GM04503 (cell line): ENCODE results near the gene SPINK9.

Experiments used
- DNase-seq: peaks from one replicate; pipeline ENCODE4 v3.0.0-alpha.2; 2012; ENCODE audit warnings: low read depth

Gene SPINK9

DNA sequence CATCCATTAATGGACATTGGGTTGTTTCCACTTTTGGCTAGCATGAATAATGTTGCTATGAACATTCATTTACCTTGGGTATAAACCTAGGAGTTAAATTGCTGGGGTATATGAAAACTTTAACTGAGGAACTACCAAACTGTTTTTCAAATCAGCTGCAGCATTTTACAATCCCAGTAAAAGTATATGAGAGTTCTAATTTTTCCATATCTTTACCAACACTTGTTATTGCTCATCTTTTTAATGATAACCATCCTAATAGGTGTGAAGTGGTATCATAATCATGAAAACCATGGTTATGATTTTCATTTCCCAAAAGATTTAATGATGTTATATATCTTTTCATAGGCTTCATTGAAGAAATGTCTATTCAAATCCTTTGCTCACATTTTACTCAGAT is 32.9 kb downstream of the SPINK9 start:
- no peak for DNase-seq

DNA sequence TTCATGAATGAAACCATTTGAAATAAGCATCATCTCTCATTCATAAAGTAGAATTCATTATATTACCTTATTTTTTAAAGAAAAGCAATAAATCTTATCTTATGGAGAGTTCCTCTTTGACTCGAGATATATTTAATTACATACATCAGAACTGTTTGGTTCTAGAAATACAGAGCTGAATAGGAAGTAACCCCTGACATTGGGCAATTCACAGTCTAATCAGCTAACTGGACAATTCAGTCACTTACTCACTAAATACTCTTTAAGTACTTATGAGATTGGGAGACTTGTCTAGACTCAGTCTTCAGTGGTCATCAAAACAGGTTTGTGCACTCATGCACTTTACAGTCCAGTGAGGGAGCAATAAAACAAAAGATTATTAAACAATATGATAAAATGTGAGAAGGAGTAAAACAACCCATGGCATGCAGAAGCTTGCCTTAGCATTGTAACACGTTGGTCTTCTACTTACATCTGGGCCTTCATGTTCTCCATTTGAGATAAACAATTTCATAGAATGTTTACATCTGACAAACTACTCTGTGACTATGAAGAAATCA is 36.9 kb downstream of the SPINK9 start:
- DNase-seq = no peak

DNA sequence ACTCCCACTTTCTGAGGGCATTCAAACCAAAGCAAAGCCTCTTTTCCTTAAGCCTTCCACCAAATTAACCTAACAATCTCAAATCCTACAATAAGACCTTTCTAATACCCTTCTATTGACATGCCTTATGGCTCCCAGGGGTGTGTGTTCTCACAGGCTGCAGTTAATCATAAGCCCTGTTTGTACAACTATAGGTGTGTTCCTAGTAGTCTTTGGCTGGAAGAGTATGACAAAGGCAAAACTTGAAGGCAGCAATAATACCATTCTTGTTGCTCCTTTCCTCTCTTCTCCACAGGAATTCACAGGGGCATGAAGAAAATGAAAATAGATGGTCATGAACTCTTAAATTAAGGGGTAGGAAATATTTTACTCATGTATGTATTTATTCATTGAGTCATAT is 37.5 kb downstream of the SPINK9 start:
- no peak for DNase-seq

DNA sequence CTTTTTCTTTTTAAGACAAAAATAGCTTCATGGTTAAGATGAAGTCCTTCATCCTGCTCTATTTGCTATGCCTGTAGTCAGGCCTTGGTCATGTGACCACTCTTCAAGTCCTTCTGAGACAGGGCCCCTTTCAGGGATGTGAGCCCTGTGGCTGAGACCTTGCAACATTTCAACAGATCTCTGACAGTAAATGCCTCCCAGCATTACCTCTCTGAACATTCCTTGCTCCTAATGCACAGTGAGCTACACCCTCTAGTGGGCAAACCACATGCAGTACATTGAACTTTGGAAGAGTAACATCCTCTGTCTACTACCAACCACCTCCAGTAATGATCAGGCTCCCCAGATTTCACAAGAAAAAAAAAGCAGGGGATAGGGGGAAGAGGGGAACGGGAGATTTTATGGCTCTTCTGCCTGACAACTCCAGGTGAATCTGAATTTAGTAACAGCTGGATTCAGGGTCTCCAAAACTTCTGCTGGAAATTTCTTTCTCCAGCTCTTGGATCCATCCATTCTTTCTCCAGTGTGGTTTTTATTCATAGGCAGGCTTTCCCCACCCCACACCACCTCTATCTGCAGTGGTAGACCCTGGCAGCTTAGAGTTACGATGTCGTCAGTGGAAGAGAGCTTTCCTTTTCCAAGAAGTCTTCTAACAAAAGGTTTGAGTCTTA is 39.5 kb downstream of the SPINK9 start:
- no peak for DNase-seq

DNA sequence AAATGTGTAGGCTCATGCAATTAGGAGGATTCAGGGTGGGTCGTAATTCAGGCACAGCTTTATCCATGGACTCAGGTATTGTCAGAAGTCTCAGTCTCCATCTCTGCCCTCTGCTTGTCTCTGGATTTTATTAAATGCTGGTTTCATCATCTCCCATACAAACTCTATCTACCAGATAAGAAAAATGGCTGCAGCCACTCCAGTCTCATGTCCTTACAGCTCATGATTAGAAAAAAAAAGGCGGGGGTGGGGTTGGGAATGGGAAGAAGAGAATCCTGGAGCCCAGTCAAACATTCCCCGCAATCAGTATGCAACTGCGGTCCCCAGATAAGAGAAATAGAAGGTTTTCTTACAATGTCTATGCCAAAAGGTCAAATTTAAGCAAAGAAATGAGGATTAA is 40.8 kb downstream of the SPINK9 start:
- DNase-seq = no peak

DNA sequence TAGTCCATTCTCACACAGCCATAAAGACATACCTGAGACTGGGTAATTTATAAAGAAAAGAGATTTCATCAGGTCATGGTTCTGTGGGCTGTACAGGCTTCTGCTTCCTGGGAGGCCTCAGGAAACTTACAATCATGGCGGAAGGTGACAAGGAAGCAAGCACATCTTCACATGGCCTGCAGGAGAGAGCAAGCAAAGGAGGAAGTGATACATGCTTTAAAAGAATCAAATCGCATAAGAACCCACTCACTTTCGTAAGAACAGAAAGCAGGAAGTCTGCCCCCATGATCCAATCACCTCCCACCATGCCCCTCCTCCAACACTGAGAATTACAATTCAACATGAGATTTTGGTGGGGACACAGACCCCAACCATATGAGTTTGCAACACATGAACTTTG is 43.3 kb downstream of the SPINK9 start:
- DNase-seq = no peak

DNA sequence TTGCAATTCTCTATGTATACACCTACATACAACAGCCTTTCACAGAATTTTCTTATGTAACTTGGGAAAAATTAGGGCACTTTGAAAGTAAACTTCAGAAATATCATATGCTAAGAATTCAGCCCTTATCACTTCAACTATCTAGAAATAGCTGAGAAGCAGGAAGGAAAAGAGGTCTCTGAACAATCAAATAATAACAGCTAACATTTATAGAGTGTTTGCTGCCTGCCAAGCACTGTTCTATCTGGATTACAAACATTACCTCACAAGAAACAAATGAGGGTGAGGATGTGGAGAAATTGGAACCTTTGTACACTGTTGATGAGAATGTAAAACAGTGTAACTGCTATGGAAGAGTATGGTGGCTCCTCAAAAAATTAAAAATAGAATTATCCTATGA is 44.0 kb downstream of the SPINK9 start:
- DNase-seq = no peak

DNA sequence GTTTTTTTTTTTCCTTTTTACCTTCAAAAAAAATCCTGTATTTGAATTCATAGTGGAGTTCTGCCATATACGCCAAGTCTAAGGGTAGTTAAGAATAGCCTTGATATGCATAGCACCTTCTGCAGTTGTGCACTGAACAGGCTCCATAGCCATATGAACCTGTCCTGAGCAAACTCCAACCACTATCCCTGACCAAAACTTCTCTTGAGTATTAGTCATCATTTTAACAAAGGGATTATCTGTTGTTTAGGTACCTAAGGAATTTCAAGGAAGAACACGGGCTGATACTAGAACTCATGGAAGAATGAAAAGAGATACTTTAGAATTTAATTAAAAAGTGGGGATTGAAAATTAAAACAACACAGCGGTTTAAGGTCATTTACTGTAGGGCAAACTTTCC is 46.5 kb downstream of the SPINK9 start:
- no peak for DNase-seq

DNA sequence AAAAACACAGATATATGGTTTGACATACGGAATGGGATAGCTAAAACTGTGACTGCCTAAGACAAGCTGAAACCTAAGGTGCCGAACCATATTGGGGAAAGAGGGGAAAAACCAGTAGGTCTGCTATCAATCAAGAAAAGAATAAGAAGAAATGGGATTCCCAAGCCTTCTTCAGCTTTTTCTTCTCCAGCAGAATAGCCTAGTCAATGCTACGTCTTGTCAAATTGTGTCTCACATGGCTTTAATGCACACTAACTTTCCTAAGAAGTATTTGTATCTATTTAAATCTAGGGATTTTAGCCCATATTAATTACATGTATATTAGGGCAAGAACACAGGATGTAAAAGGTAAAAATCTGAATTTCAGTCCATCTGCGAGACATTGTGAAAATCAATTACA is 47.6 kb downstream of the SPINK9 start:
- DNase-seq = no peak

DNA sequence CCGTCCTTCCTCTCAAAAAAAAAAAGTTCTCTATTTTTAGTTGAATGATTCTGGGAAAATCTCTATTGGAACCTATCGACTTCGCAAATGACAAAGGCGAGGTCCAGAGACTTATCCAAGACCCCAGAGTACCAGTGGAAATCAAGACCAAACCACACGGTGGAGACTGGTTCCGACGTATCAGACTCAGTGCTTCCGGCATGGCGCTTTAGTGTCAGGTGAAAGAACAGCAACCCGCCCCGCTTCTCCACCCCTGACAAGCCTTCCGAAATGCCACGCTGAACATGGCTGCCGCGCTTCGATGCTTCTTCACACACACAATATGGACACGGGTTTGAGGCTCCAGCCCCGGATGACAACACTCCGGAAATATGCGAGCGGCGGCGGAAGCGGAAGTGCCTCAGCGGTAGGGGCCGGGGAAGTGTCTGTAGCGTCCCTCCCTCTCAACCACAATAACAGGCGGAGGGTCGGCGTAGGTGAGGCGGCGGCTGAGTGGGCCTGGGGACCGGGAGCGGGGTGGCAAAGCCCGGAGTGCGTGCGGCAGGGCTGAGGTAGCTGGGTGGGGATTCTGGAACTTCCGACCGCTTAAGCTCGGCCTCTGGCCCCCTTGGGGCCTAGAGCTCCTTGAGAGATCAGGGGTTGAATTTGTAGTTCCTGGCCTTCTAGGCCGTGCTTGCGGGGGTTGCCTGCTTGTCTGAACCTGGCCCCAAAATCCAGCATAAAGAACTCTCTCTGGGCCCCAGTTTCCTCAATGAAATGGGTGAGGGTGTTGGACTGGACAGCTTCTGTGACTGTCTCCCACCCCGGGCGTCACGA is 48.4 kb downstream of the SPINK9 start, which contains the start of gene FBXO38:
TSS of gene FBXO38 (plus strand) at position 395 of the 816 bp plus-strand sequence. CDS start 10,819 bp downstream, outside the sequence.
- DNase-seq = peak; percentile 79

DNA sequence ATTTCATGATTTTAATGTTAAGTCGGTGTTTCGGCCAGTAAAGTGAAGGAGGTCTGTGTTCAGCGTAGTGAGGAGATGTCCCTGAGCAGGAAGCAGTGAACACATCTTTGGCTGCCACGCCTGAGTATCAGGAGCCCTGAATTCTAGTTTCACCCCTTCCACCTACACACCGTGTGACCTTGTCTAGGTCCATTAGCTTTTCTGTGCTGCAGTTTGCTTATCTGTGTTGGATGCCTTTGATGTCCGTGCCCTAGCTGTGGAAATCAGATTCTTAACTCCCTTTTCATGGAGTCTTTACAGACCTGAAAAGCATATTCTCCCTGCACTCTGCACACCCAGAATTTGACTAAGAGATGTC is 49.0 kb downstream of the SPINK9 start:
- DNase-seq = no peak

DNA sequence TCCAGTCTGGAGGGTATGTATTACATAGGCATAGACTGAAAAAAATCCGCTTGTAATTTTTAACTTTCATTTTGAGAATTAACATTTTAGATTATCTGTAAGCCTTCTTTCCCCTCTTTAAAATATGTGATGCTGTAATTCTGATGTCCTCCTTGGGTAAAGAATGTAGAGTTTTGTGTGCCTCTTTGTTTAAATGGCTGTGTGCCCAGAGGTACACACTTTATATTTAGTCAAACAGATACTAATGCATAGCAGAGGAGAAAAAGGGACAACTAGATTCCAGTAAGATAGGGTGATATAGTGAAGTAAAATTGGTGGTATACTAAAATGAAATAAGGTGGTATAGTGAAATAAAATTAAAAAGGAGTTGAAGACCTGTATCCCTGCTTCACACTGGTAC is 49.7 kb downstream of the SPINK9 start:
- DNase-seq = no peak

DNA sequence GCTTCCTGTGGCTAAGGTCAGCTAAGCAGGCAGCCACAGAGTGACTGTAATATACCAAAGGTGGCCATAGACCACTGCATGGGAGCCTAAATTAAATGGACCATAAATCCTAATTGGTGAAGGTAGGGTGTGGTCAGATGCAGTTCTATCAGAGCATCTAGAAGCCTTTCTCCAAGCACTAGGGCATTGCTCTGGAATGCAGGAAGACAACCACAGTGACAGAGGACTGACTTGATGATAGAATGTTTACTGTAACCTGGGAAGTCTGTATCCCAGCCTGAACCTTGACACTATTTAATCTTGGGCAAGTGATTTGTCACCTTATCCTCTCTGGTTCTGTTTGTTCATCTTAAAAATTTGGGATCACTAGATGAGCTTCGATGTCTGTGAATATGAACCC is 50.7 kb downstream of the SPINK9 start:
- DNase-seq = no peak

DNA sequence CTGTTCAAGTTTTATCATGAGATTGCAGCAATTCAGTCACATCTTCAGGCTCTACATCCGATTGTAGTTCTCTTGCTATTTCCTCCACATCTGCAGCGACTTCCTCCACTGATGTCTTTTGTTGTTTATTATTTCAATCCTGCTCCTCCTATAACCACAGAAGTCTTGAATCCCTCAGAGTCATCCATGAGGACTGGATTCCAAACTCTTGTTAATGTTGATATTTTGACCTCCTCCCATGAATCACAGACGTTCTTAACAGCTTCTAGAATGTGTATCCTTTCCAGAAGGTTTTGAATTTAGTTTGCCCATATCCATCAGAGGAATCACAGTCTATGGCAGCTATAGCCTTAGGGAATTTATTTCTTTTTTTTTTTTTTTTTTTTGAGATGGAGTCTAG is 52.0 kb downstream of the SPINK9 start:
- peak; percentile 82 for DNase-seq

DNA sequence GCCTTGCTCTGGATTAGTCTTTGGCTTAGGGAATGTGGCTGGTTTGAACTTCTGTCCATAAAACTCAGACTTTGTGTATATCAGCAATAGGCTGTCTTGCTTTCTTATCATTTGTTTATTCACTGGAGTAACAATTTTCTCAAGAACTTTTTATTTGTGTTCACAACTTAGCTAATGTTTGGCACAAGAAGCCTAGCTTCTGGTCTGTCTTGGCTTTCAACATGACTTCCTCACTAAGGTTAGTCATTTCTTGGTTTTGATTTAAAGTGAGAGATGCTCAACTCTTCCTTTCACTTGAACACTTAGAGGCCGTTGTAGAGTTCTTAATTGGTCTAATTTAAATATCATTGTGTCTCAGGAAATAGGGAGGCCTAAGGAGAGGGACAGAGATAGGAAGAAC is 53.3 kb downstream of the SPINK9 start:
- no peak for DNase-seq
